Fibroblast of lung (primary cell): ENCODE results near the gene KDM2B. TPM values are rescaled to one million over a fixed set of nuclear protein-coding genes. Genes with fewer than 3 reads are reported as not detected.
A peak's percentile ranks its signal among the peaks of the same experiment; 100 is the strongest.

Source experiments
- DNase-seq, 2 donors: peaks; one replicate each; pipeline versions ENCODE4 v3.0.0 to v3.0.0-alpha.2; 2010; ENCODE audit warnings: low read depth in 2 of 2
- H2AFZ ChIP-seq: 2 replicates; pipeline ENCODE4 v1.5.1; 2012; ENCODE audit warnings: low read length, control low read depth, inconsistent platforms
- H3K27ac ChIP-seq: 2 replicates; pipeline ENCODE4 v1.5.1; 2011; ENCODE audit warnings: low read length, control low read depth; ENCODE audit not compliant: insufficient read depth
- H3K27me3 ChIP-seq: 2 replicates; pipeline ENCODE4 v1.5.1; 2011; ENCODE audit warnings: mild to moderate bottlenecking, low read length; ENCODE audit not compliant: control insufficient read depth, insufficient read depth
- H3K36me3 ChIP-seq: 2 replicates; pipeline ENCODE4 v1.5.1; 2011; ENCODE audit warnings: low read length; ENCODE audit not compliant: control insufficient read depth, insufficient read depth
- H3K4me1 ChIP-seq: 2 replicates; pipeline ENCODE4 v1.5.1; 2011; ENCODE audit warnings: low read length; ENCODE audit not compliant: control insufficient read depth, insufficient read depth; ENCODE audit errors: extremely low read depth
- H3K4me2 ChIP-seq: 2 replicates; pipeline ENCODE4 v1.5.1; 2011; ENCODE audit warnings: low read length, control low read depth; ENCODE audit not compliant: insufficient read depth; ENCODE audit errors: extremely low read depth
- H3K4me3 ChIP-seq, 4 experiments: fragments of 200-600 bp in 1 of 4; sonication (generic) in 1 of 4; replicated peaks in 1 of 4; 2 replicates each; pipeline ENCODE4 v1.5.1; 2011 to 2016; ENCODE audit warnings: low read length in 4 of 4, low read depth in 3 of 4, mild to moderate bottlenecking in 3 of 4, control low read depth in 2 of 4, inconsistent platforms in 1 of 4, mixed read lengths in 1 of 4; ENCODE audit not compliant: insufficient read depth in 1 of 4; ENCODE audit errors: control extremely low read depth in 1 of 4
- H3K79me2 ChIP-seq: 2 replicates; pipeline ENCODE4 v1.5.1; 2012; ENCODE audit warnings: mild to moderate bottlenecking, low read length, inconsistent platforms; ENCODE audit not compliant: control insufficient read depth, insufficient read depth
- H3K9ac ChIP-seq: 2 replicates; pipeline ENCODE4 v1.5.1; 2011; ENCODE audit warnings: mild to moderate bottlenecking, low read length, control low read depth; ENCODE audit not compliant: insufficient read depth
- H3K9me3 ChIP-seq: 2 replicates; pipeline ENCODE4 v1.5.1; 2012; ENCODE audit warnings: low read depth, low read length; ENCODE audit not compliant: control insufficient read depth, insufficient read depth
- H4K20me1 ChIP-seq: 2 replicates; pipeline ENCODE4 v1.5.1; 2011; ENCODE audit warnings: low read length; ENCODE audit not compliant: control insufficient read depth, insufficient read depth; ENCODE audit errors: extremely low read depth
- EZH2 ChIP-seq: IDR thresholded peaks from 2 replicates; pipeline ENCODE4 v1.5.1; 2012; ENCODE audit warnings: low read length, control low read depth, mild to moderate bottlenecking; ENCODE audit errors: missing control alignments
- polyA plus RNA-seq, 2 donors: library from polyadenylated mRNA; depleted of rRNA in 1 of 2; stranded (reverse) in 1 of 2; unstranded in 1 of 2; fragments of >200 nt; gene quantifications; 2 replicates each; pipeline ENCODE4 v1.2.1, GENCODE V29; 2011 to 2012; ENCODE audit warnings: missing spikeins in 1 of 2
- total RNA-seq: library from RNA; depleted of rRNA; stranded (reverse); fragments of >200 nt; gene quantifications from 2 replicates; pipeline ENCODE4 v1.2.1, GENCODE V29; 2014
- TF ChIP-seq, protein P1 (sequence below), 2 donors: IDR thresholded peaks in 1 of 2; conservative IDR thresholded peaks in 1 of 2; 1 replicate in 1 of 2; 2 replicates in 1 of 2; pipeline ENCODE4 v1.5.1; 2011 to 2012; ENCODE audit warnings: low read length in 2 of 2, control low read depth in 1 of 2, inconsistent platforms in 1 of 2, low read depth in 1 of 2, mild to moderate bottlenecking in 1 of 2

The KDM2B gene
- total and polyA plus RNA-seq, 2 donors (not counting 1 experiment from before 2014, with no cell fraction given): 9.8 to 21.6 TPM

DNA sequence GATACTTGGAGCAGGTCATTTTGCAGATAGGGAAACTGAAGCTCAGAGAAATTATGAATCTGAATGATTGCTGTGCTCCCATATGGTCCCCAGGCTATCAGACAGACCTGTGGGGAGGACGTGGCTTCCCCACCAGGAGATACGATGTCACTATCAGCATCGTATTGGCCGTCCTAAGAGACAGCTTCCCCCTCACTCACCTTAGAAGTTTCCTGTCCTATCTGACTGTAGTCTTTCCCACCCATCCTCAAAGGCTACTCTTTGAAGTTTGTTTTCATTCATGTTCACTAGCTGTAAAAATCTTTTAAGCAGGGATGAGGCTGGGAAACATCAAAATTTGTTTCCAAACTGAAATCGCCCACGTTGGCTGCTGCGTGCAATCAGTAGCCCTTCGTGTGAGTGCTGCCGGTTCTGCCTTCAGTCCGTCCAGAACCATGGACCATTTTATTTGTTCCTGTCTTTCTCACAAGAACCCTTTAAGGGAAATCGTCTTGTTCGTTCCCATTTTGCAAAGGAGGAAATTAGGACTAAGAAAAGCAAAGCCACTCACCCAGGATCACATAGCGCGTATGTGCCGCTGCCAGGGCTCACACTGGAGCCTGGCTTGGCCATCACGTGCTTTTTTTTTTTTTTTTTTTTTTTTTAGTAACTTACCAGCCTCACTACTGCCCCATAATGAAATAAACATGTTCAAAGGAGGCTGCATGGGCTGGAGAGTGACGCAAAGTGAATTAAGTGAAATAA lies 1.0 kb upstream of the KDM2B start:
- peaks cover 9% of the 10 kb centered on the region for H3K79me2 ChIP-seq
- H3K4me3 ChIP-seq: peak overlapping the region; percentile 58 to 79 (median 66)
- DNase-seq: peak; percentile 37 to 66
- no peaks in the 10 kb centered on the region for H4K20me1 ChIP-seq
- TF ChIP-seq EZH2: no peak
- TF ChIP-seq, protein P1, sequence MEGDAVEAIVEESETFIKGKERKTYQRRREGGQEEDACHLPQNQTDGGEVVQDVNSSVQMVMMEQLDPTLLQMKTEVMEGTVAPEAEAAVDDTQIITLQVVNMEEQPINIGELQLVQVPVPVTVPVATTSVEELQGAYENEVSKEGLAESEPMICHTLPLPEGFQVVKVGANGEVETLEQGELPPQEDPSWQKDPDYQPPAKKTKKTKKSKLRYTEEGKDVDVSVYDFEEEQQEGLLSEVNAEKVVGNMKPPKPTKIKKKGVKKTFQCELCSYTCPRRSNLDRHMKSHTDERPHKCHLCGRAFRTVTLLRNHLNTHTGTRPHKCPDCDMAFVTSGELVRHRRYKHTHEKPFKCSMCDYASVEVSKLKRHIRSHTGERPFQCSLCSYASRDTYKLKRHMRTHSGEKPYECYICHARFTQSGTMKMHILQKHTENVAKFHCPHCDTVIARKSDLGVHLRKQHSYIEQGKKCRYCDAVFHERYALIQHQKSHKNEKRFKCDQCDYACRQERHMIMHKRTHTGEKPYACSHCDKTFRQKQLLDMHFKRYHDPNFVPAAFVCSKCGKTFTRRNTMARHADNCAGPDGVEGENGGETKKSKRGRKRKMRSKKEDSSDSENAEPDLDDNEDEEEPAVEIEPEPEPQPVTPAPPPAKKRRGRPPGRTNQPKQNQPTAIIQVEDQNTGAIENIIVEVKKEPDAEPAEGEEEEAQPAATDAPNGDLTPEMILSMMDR (conservative IDR thresholded peaks at IDR 0.05 in 1 of 2, IDR thresholded peaks at IDR 0.05 in 1 of 2; ENCODE audit: low read depth in 1 of 2, low read length in 2 of 2): no peak
- H3K4me2 ChIP-seq: peak overlapping the region; percentile 82
- peak overlapping the region; percentile 83 for H3K27ac ChIP-seq
- H3K27me3 ChIP-seq: no peaks in the 10 kb centered on the region
- H2AFZ ChIP-seq: peak overlapping the region; percentile 88
- no peaks in the 10 kb centered on the region for H3K9me3 ChIP-seq
- peak overlapping the region; percentile 51 for H3K9ac ChIP-seq
- H3K4me1 ChIP-seq: peaks cover 24% of the 10 kb centered on the region
- no peaks in the 10 kb centered on the region for H3K36me3 ChIP-seq

DNA sequence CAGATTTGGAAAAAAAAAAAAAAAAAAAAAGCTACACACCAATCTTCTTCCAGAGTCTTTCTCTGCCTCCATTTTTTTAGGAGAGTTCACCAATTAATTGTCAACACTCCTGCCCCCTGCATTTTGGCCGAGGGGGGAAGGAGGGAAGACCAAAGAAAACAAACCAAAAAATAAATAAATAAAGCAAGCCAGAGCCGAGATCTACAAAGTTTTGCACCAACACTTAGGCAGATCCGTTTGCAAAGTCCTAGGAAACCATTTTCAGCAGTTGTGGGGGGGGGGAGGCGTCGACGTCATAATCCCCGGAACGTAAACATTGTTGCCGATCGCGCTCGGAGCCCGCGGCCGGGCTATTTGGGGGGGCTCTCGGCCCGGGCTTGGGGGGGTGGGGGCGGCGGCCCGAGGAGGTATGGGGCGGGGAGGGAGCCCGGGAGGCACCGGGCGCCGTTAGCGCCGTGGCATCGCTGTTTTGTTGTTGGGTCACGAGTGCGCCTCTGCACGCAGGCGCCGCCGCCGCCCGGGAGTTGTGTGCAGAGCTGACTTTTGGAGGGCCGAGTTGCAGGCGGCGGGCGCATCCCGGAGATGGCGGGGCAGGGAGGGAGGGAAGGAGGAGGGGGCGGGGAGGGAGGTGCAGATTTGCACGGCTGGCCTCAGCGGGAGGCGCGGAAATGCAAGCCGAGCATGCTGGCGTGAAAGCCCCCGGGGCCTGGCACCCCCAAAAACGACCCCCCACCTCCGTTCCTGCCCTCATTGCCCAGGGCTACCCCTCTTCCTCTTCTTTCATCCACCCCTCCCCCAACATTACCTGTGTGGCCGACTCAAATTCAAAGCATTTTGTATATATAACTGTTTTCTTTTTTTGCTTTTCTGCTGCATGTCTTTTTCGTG lies 598 bp downstream of the KDM2B start:
- H3K4me1 ChIP-seq: peaks cover 29% of the 10 kb centered on the region
- H3K27ac ChIP-seq: peak overlapping the region; percentile 90

More for the DNA sequence above, 598 bp downstream of the KDM2B start:
- H3K9ac ChIP-seq: peak overlapping the region; percentile 51
- peak overlapping the region; percentile 58 to 79 (median 66) for H3K4me3 ChIP-seq
- peaks cover under 1% of the 10 kb centered on the region for H3K36me3 ChIP-seq
- TF ChIP-seq, protein P1 (conservative IDR thresholded peaks at IDR 0.05 in 1 of 2, IDR thresholded peaks at IDR 0.05 in 1 of 2; ENCODE audit: low read depth in 1 of 2, low read length in 2 of 2): no peak
- no peak for TF ChIP-seq EZH2
- peak overlapping the region; percentile 55 for H2AFZ ChIP-seq
- H3K79me2 ChIP-seq: peaks cover 9% of the 10 kb centered on the region
- H4K20me1 ChIP-seq: no peaks in the 10 kb centered on the region
- no peaks in the 10 kb centered on the region for H3K9me3 ChIP-seq
- DNase-seq: peak; percentile 57 to 70
- H3K27me3 ChIP-seq: no peaks in the 10 kb centered on the region
- H3K4me2 ChIP-seq: peak overlapping the region; percentile 82
